ENCODE data around the gene PODNL1. TPM values are rescaled to one million over a fixed set of nuclear protein-coding genes. Genes with fewer than 3 reads are reported as not detected.

The PODNL1 gene
- total and polyA plus RNA-seq, 2 of the 13 experiments (the other 11 are each of a cell fraction or from before 2014, with no cell fraction given): 0.18 TPM; not detected in 1

GRCh38 chr19:13905634-13906520 lies 32.3 kb downstream of the PODNL1 start, which contains the start of the genes BRME1 and CC2D1A (continued):
- TF ChIP-seq, protein P1, sequence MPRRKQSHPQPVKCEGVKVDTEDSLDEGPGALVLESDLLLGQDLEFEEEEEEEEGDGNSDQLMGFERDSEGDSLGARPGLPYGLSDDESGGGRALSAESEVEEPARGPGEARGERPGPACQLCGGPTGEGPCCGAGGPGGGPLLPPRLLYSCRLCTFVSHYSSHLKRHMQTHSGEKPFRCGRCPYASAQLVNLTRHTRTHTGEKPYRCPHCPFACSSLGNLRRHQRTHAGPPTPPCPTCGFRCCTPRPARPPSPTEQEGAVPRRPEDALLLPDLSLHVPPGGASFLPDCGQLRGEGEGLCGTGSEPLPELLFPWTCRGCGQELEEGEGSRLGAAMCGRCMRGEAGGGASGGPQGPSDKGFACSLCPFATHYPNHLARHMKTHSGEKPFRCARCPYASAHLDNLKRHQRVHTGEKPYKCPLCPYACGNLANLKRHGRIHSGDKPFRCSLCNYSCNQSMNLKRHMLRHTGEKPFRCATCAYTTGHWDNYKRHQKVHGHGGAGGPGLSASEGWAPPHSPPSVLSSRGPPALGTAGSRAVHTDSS (CRISPR knock-in tag; conservative IDR thresholded peaks at IDR 0.05): peak; percentile 25; the same call in 1 of the 2 replicates
- no peak; the same call in 1 of the 2 replicates for TF ChIP-seq ZSCAN9 (CRISPR knock-in tag; IDR thresholded peaks at IDR 0.05; ENCODE audit: borderline replicate concordance)
- TF ChIP-seq HNRNPL (IDR thresholded peaks at IDR 0.05; ENCODE audit: low read depth, low read length): no peak
- TF ChIP-seq, protein P2, sequence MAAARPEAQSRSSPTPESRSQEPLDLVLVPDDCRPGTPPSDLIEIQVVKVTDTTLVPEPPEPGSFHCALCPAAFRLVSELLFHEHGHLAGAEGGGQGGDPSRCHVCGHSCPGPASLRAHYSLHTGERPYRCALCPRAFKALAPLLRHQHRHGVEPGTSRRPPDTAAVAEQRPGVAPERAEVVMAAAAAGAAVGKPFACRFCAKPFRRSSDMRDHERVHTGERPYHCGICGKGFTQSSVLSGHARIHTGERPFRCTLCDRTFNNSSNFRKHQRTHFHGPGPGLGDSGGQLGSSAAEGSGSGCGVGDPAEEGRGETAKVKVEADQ (CRISPR knock-in tag; IDR thresholded peaks at IDR 0.05; ENCODE audit: borderline replicate concordance): no peak
- TF ChIP-seq ELF4 (CRISPR knock-in tag; IDR thresholded peaks at IDR 0.05; ENCODE audit: borderline replicate concordance): peak; percentile 62; the same call in 1 of the 2 replicates
- no peak for TF ChIP-seq HNRNPUL1 (IDR thresholded peaks at IDR 0.05; ENCODE audit: low read depth, low read length)

GRCh38 chr19:13902993-13903555 lies 35.1 kb downstream of the PODNL1 start:
- no peak overlapping the region for H3K27ac ChIP-seq (ENCODE audit: extremely low read length, insufficient read depth, low read length)
- H3K9me3 ChIP-seq (ENCODE audit: low read length): no peaks in the 10 kb centered on the region
- no peak overlapping the region for H2AFZ ChIP-seq (ENCODE audit: low read length)
- WGBS (ENCODE audit: low lambda C conversion rate): 53% methylated on average over 4 of the region's 4 CpGs
- in situ Hi-C loops (cut with HindIII; ENCODE audit: extremely low pct_ligation_motif_present, low pct_unique_long_range_greater_than_20kb): no loop called here
- H3K36me3 ChIP-seq (replicated peaks in 1 of 2; ENCODE audit: control insufficient read depth in 1 of 2, insufficient read depth in 2 of 2, low read length in 2 of 2): no peaks in the 10 kb centered on the region
- FAIRE-seq (peak; percentile 23), ATAC-seq (no peak), DNase-seq (ENCODE audit: low spot score) (no peak)
- H4K20me1 ChIP-seq (ENCODE audit: insufficient read depth, low read length): no peaks in the 10 kb centered on the region
- no peak overlapping the region for H3K4me3 ChIP-seq (replicated peaks in 1 of 3; ENCODE audit: insufficient read depth in 1 of 3, low read depth in 2 of 3, low read length in 3 of 3)
- no TSS peak for BruUV-seq (replicated peaks)
- CTCF ChIA-PET (ENCODE audit: low intra/inter-chr PET ratio, low total read pairs): interaction anchor here (1.4 to 1.6 kb wide), 2 partner anchors 22 to 23 kb away, joined by 3 to 4 read pairs; no protein-coding TSS in a partner anchor
- no peaks in the 10 kb centered on the region for H3K79me2 ChIP-seq (ENCODE audit: insufficient read depth, low read length)
- no peak overlapping the region for H3K9ac ChIP-seq (ENCODE audit: insufficient read depth, low read depth, low read length)
- H3K4me1 ChIP-seq (ENCODE audit: insufficient read depth, low read length): peaks cover 50% of the 10 kb centered on the region
- no peaks in the 10 kb centered on the region for H3K27me3 ChIP-seq (ENCODE audit: control insufficient read depth in 1 of 2, insufficient read depth in 2 of 2, low read length in 2 of 2)
- intact Hi-C loops (cut with micrococcal nuclease; ENCODE audit: unreplicated experiment): no loop called here
- H3K4me2 ChIP-seq (ENCODE audit: low read depth, low read length): no peak overlapping the region
- POLR2A ChIA-PET: no interaction called here
- TF ChIP-seq FOXO1 (CRISPR knock-in tag; IDR thresholded peaks at IDR 0.05): no peak
- no peak for TF ChIP-seq ZNF225 (CRISPR knock-in tag; IDR thresholded peaks at IDR 0.05)
- TF ChIP-seq SAP130 (CRISPR knock-in tag; IDR thresholded peaks at IDR 0.05; ENCODE audit: low read depth): no peak
- no peak for TF ChIP-seq PHB2 (IDR thresholded peaks at IDR 0.05; ENCODE audit: partially characterized antibody)
- no peak for TF ChIP-seq TAF15 (IDR thresholded peaks at IDR 0.05; ENCODE audit: low read depth, low read length, poor library complexity, severe bottlenecking)
- TF ChIP-seq, protein P3, sequence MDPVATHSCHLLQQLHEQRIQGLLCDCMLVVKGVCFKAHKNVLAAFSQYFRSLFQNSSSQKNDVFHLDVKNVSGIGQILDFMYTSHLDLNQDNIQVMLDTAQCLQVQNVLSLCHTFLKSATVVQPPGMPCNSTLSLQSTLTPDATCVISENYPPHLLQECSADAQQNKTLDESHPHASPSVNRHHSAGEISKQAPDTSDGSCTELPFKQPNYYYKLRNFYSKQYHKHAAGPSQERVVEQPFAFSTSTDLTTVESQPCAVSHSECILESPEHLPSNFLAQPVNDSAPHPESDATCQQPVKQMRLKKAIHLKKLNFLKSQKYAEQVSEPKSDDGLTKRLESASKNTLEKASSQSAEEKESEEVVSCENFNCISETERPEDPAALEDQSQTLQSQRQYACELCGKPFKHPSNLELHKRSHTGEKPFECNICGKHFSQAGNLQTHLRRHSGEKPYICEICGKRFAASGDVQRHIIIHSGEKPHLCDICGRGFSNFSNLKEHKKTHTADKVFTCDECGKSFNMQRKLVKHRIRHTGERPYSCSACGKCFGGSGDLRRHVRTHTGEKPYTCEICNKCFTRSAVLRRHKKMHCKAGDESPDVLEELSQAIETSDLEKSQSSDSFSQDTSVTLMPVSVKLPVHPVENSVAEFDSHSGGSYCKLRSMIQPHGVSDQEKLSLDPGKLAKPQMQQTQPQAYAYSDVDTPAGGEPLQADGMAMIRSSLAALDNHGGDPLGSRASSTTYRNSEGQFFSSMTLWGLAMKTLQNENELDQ (CRISPR knock-in tag; IDR thresholded peaks at IDR 0.05; ENCODE audit: borderline replicate concordance): no peak
- TF ChIP-seq, protein P4, sequence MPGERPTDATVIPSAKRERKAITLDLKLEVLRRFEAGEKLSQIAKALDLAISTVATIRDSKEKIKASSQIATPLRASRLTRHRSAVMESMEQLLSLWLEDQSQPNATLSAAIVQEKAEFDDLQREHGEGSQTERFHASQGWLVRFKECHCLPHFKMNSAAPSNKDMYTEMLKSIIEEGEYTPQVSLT (CRISPR knock-in tag; IDR thresholded peaks at IDR 0.05; ENCODE audit: borderline replicate concordance, low read depth): no peak
- TF ChIP-seq MEF2D (CRISPR knock-in tag; IDR thresholded peaks at IDR 0.05): no peak
